Muscle layer of colon (tissue), 2 donors: Measurements from ENCODE around the gene CPED1.

Experiments
- H3K27ac ChIP-seq: one replicate; pipeline ENCODE4 v1.7.0; 2013; ENCODE audit warnings: low read depth, mild to moderate bottlenecking, low read length, moderate library complexity
- H3K27me3 ChIP-seq, 2 donors: one replicate each; pipeline ENCODE4 v1.7.0; 2013; ENCODE audit warnings: low read length in 2 of 2, mild to moderate bottlenecking in 2 of 2; ENCODE audit not compliant: insufficient read depth in 2 of 2, control insufficient read depth in 1 of 2
- H3K36me3 ChIP-seq: one replicate; pipeline ENCODE4 v1.7.0; 2013; ENCODE audit warnings: mild to moderate bottlenecking, low read length; ENCODE audit not compliant: insufficient read depth
- H3K4me1 ChIP-seq: one replicate; pipeline ENCODE4 v1.7.0; 2013; ENCODE audit warnings: mild to moderate bottlenecking, low read length; ENCODE audit not compliant: insufficient read depth
- H3K4me3 ChIP-seq, 2 donors: one replicate each; pipeline ENCODE4 v1.7.0; 2013; ENCODE audit warnings: low read length in 2 of 2, low read depth in 1 of 2, mild to moderate bottlenecking in 1 of 2, moderate library complexity in 1 of 2
- H3K9ac ChIP-seq: one replicate; pipeline ENCODE4 v1.7.0; 2013; ENCODE audit warnings: low read length
- H3K9me3 ChIP-seq: one replicate; pipeline ENCODE4 v1.7.0; 2013; ENCODE audit warnings: mild to moderate bottlenecking, low read length
- donor health status: abdominal sarcoma.
- donor health status: Adenocarcinoma of cecum.

Gene CPED1

GRCh38 chr7:121037957-121038716, 49.6 kb downstream of the CPED1 start:
- no peaks in the 10 kb centered on the region for H3K9me3 ChIP-seq
- no peaks in the 10 kb centered on the region for H3K27me3 ChIP-seq
- H3K4me1 ChIP-seq: peaks cover 8% of the 10 kb centered on the region
- H3K36me3 ChIP-seq: no peaks in the 10 kb centered on the region
- no peak overlapping the region for H3K27ac ChIP-seq
- H3K9ac ChIP-seq: no peak overlapping the region
- no peak overlapping the region for H3K4me3 ChIP-seq

DNA sequence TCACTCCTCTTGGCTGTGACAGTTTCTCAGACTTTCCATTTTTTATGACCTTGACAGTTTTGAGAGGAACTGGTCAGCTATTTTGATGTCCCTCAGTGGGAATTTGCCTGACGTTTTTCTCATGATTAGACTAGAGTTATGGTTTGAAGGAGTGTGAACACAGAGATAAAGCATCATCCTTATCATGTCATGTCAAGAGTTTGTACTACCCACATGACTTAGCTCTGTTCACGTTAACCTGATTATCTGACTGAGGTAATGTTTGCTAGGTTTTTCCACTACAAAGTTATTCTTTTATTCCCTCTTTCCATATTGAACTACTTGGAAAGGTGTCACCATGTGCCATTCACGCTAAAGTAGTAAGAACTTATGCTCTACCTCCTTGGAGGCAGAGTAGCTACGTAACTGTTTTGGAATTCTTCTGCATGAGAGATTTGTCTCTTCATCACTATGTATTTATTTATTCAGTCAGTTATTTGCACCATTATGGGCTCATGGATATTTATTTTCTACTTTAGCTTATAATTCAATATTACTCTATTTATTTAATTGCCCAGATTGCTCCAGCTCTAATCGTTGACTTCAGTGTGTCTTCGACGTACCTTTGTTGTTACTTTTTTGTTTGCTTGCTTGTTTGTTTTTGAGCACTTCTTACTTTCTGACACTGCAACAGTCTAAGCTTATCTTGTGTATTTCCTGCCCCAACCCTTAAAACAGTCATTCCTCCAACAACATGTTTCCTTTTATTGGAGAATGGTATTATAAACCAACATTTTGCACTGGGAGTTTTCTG, 50.4 kb downstream of the CPED1 start:
- Histone ChIP-seq H3K36me3 (no peaks in the 10 kb centered on the region), H3K9me3 (no peaks in the 10 kb centered on the region), H3K9ac (no peak overlapping the region), H3K27ac (no peak overlapping the region), H3K27me3 (no peaks in the 10 kb centered on the region), H3K4me1 (peaks cover 5% of the 10 kb centered on the region), H3K4me3 (no peak overlapping the region)

GRCh38 chr7:121039510-121039822, 51.0 kb downstream of the CPED1 start:
- H3K4me1 ChIP-seq: peaks cover 8% of the 10 kb centered on the region
- H3K4me3 ChIP-seq: no peak overlapping the region
- no peak overlapping the region for H3K9ac ChIP-seq

DNA sequence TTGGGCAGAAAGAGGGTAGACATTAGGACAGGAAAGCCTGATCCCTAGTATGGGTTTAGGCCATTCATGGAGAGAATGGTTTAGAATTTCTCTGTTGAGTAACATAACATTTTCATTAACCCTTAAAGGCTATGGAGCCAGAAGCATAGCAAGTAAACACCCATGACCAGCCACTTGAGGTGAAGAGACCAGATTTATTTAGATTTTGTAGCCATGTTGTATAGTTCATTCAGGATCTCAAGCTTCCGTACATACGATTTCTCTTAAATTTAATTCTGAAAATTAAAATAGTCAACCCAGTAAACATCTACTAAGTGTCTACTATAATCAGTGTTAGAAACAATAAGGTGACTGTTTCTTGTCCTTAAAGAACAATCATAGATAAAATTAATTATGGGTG, 51.5 kb downstream of the CPED1 start:
- no peak overlapping the region for H3K4me3 ChIP-seq
- no peaks in the 10 kb centered on the region for H3K36me3 ChIP-seq
- H3K4me1 ChIP-seq: peaks cover 10% of the 10 kb centered on the region
- H3K27ac ChIP-seq: no peak overlapping the region
- no peaks in the 10 kb centered on the region for H3K9me3 ChIP-seq
- no peaks in the 10 kb centered on the region for H3K27me3 ChIP-seq
- H3K9ac ChIP-seq: no peak overlapping the region

More at GRCh38 chr7:121039510-121039822, 51.0 kb downstream of the CPED1 start:
- H3K9me3 ChIP-seq: no peaks in the 10 kb centered on the region
- H3K27me3 ChIP-seq: no peaks in the 10 kb centered on the region
- H3K36me3 ChIP-seq: no peaks in the 10 kb centered on the region
- no peak overlapping the region for H3K27ac ChIP-seq

DNA sequence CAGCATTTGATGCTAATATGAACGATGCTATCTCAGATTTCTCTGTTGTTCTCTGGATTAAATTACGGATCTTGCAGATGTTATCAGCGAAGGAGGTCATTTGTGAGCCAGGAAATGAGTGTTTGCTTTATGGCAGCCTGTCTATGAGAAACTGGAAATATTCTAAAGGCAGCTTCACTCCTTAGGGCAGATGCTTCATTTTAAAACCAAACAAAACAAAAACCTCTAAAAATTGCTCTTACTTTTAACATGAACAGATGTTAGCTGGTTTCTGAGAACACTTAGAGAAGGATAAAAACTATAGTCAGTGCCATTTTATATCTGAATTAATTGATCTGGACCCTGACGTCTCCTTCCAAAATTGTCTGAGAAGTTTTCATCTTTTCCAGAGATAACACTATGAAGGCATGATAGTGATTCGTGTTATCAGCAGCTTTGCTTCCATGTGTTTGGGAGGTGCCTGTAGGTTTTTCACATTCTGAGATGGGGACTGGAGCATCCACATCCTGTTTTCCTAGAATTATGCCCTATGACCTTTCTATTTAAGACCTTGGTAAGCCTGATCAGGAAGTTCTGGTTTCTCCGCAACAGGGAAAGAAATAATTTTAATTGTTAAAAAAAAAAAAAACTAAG, 53.1 kb downstream of the CPED1 start:
- Histone ChIP-seq H3K9ac (no peak overlapping the region), H3K4me1 (peaks cover 14% of the 10 kb centered on the region), H3K27ac (no peak overlapping the region), H3K27me3 (no peaks in the 10 kb centered on the region), H3K9me3 (no peaks in the 10 kb centered on the region), H3K4me3 (no peak overlapping the region), H3K36me3 (no peaks in the 10 kb centered on the region)

DNA sequence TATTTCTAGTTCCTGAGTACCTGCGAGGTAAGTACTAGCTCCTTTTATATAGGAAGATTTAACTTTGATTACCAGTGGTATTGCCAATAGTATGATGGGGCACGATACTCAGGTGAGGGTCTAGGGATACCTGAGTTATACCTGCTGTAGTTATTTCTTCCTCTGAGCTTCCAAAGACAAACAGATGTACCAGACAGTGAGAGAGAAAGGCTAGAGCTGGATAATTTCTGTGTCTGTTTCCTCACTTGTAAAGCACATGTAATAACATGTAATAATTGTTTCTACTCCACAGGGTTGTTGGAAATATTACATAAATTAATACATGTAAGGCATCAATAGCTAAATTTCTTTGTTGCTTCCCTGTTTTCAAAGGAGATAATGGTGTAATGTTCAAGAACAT, 53.7 kb downstream of the CPED1 start:
- H3K9me3 ChIP-seq: no peaks in the 10 kb centered on the region
- no peaks in the 10 kb centered on the region for H3K27me3 ChIP-seq
- no peak overlapping the region for H3K9ac ChIP-seq
- no peak overlapping the region for H3K4me3 ChIP-seq
- H3K4me1 ChIP-seq: peaks cover 14% of the 10 kb centered on the region
- no peak overlapping the region for H3K27ac ChIP-seq
- H3K36me3 ChIP-seq: no peaks in the 10 kb centered on the region

DNA sequence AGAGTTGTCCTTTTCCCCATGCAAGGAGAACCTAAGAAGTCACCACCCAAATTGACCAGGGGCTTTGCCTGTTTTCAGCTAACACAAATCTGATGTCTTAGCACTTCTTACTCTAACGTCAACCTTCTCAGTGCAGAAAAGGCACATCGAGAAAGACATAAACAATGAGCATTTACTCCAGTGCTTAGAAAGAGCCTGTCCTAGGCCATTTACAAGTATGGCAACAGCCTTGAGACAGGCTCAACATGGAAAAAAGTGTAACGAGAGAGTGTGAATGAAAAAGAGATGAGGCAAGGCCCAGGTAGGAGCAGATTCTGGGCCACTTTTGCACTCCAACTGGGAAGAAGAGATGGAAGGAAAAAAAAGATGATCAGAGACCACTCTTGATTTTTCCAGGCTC, 54.4 kb downstream of the CPED1 start:
- Histone ChIP-seq H3K27me3 (no peaks in the 10 kb centered on the region), H3K4me3 (no peak overlapping the region), H3K27ac (no peak overlapping the region), H3K9ac (no peak overlapping the region), H3K4me1 (peaks cover 14% of the 10 kb centered on the region), H3K36me3 (peaks cover 2% of the 10 kb centered on the region), H3K9me3 (no peaks in the 10 kb centered on the region)

- Histone ChIP-seq H3K9ac (no peak overlapping the region), H3K27me3 (no peaks in the 10 kb centered on the region), H3K36me3 (peaks cover 5% of the 10 kb centered on the region), H3K9me3 (no peaks in the 10 kb centered on the region), H3K27ac (no peak overlapping the region), H3K4me1 (peaks cover 14% of the 10 kb centered on the region), H3K4me3 (no peak overlapping the region)
Measured at GRCh38 chr7:121043314-121044234, 55.1 kb downstream of the CPED1 start.

GRCh38 chr7:121045090-121045489, 56.6 kb downstream of the CPED1 start:
- H3K27me3 ChIP-seq: no peaks in the 10 kb centered on the region
- H3K9me3 ChIP-seq: no peaks in the 10 kb centered on the region
- H3K4me3 ChIP-seq: no peak overlapping the region
- peak overlapping the region; percentile 9 for H3K27ac ChIP-seq
- H3K36me3 ChIP-seq: peaks cover 5% of the 10 kb centered on the region
- no peak overlapping the region for H3K9ac ChIP-seq
- peaks cover 23% of the 10 kb centered on the region for H3K4me1 ChIP-seq

DNA sequence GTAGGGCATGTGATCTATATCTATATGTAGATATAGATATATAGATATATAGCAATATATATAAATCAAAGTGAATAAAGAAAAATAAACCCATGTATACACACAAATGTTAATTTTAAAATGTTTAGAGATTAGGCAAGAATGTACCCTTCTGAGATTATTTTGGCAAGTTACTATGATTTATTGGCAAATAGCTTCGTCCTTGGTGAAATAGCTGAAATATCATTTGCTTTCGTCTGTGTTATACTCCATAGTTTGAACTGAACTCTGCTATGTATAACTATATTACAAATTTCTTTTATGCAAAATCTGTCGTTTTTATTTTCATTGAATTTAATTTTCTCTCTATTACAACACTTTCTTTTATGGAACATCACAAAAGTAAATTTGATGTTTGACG, 57.5 kb downstream of the CPED1 start:
- Histone ChIP-seq H3K36me3 (peaks cover 5% of the 10 kb centered on the region), H3K9ac (no peak overlapping the region), H3K9me3 (no peaks in the 10 kb centered on the region), H3K27me3 (no peaks in the 10 kb centered on the region), H3K27ac (no peak overlapping the region), H3K4me3 (no peak overlapping the region), H3K4me1 (peaks cover 23% of the 10 kb centered on the region)
